GM23338 (cell line): ENCODE results near the gene RNU1-3. TPM values are rescaled to one million over a fixed set of nuclear protein-coding genes. Genes with fewer than 3 reads are reported as not detected.
"Not testable (repeated sequence)": the region's sequence is repeated elsewhere in the genome, so short reads cannot be mapped to it uniquely, and the experiment has no call there.

Experiments used
- ATAC-seq: fragments of 200-7000 bp; cut with Tn5 transposase; 3 replicates; pipeline ENCODE4 v1.9.1; 2020
- DNase-seq: peaks from one replicate; pipeline ENCODE4 v3.0.0-alpha.2; 2015; ENCODE audit warnings: low spot score
- H2AFZ ChIP-seq: fragments of 200-600 bp; sonication (generic); 2 replicates; pipeline ENCODE4 v1.8.0; 2016; ENCODE audit warnings: antibody characterized with exemption, mild to moderate bottlenecking, moderate library complexity
- H3F3A ChIP-seq: fragments of 200-600 bp; sonication (generic); replicated peaks from 2 replicates; pipeline ENCODE4 v1.8.0; 2017; ENCODE audit warnings: antibody characterized with exemption, mixed run types, low read depth
- H3K27ac ChIP-seq: fragments of 200-600 bp; sonication (generic); 2 replicates; pipeline ENCODE4 v1.6.1; 2016; ENCODE audit warnings: low read depth
- H3K27me3 ChIP-seq: fragments of 200-600 bp; sonication (generic); 2 replicates; pipeline ENCODE4 v1.8.0; 2016; ENCODE audit warnings: mild to moderate bottlenecking, mixed run types, moderate library complexity; ENCODE audit not compliant: insufficient read depth
- H3K36me3 ChIP-seq: fragments of 200-600 bp; sonication (generic); 2 replicates; pipeline ENCODE4 v1.8.0; 2016; ENCODE audit warnings: mild to moderate bottlenecking; ENCODE audit not compliant: insufficient read depth
- H3K4me1 ChIP-seq: fragments of 200-600 bp; sonication (generic); 2 replicates; pipeline ENCODE4 v1.8.0; 2016; ENCODE audit warnings: mild to moderate bottlenecking, moderate library complexity; ENCODE audit not compliant: insufficient read depth
- H3K4me2 ChIP-seq: fragments of 200-600 bp; sonication (generic); 2 replicates; pipeline ENCODE4 v1.7.1; 2017; ENCODE audit warnings: mixed run types
- H3K4me3 ChIP-seq: fragments of 200-600 bp; sonication (generic); 2 replicates; pipeline ENCODE4 v1.6.1; 2016; ENCODE audit warnings: mixed run types
- H3K79me2 ChIP-seq: fragments of 200-600 bp; sonication (generic); replicated peaks from 2 replicates; pipeline ENCODE4 v1.8.0; 2017; ENCODE audit warnings: mild to moderate bottlenecking; ENCODE audit not compliant: insufficient read depth
- H3K9me2 ChIP-seq: fragments of 200-600 bp; sonication (generic); 2 replicates; pipeline ENCODE4 v1.8.0; 2017; ENCODE audit not compliant: insufficient read depth
- H4K20me1 ChIP-seq: fragments of 200-600 bp; sonication (generic); replicated peaks from 2 replicates; pipeline ENCODE4 v1.8.0; 2017; ENCODE audit warnings: mild to moderate bottlenecking; ENCODE audit not compliant: insufficient read depth
- H3K27ac Mint-ChIP-seq: 2 replicates; pipeline ENCODE4 v1.8.0; 2020; ENCODE audit warnings: inconsistent platforms, mild to moderate bottlenecking, moderate library complexity, mixed read lengths
- H3K27me3 Mint-ChIP-seq: 3 replicates; pipeline ENCODE4 v1.8.0; 2022; ENCODE audit warnings: low read depth, mild to moderate bottlenecking, moderate library complexity, mixed read lengths, inconsistent platforms; ENCODE audit not compliant: insufficient read depth, poor library complexity
- H3K36me3 Mint-ChIP-seq: 3 replicates; pipeline ENCODE4 v1.8.0; 2021; ENCODE audit warnings: low read depth, mild to moderate bottlenecking, inconsistent platforms, moderate library complexity, mixed read lengths
- H3K4me1 Mint-ChIP-seq: 3 replicates; pipeline ENCODE4 v1.8.0; 2020; ENCODE audit warnings: mild to moderate bottlenecking, inconsistent platforms, mixed read lengths
- H3K4me3 Mint-ChIP-seq: 3 replicates; pipeline ENCODE4 v1.8.0; 2021; ENCODE audit warnings: moderate library complexity, mild to moderate bottlenecking, inconsistent platforms, mixed read lengths
- H3K9me3 Mint-ChIP-seq: 3 replicates; pipeline ENCODE4 v1.8.0; 2020; ENCODE audit warnings: moderate library complexity, mild to moderate bottlenecking, inconsistent platforms, mixed read lengths
- polyA plus RNA-seq: library from polyadenylated mRNA; unstranded; fragments of >200 nt; fragmentation: Nextera tagmentation; extraction: Ambion mirVana; gene quantifications from 2 replicates; pipeline ENCODE4 v1.2.1, GENCODE V29; 2016
- total RNA-seq: library from RNA; depleted of rRNA; stranded (reverse); fragments of >200 nt; shearing (Covaris generic); gene quantifications from 2 replicates; pipeline ENCODE4 v1.2.3, GENCODE V29; 2014

The RNU1-3 gene
- total and polyA plus RNA-seq, 2 experiments from 2014 or later: not detected

GRCh38 chr1:16700138-16700895 is 33.6 kb upstream of the RNU1-3 start:
- not testable (repeated sequence) for H3K9me3 Mint-ChIP-seq, H3K79me2 ChIP-seq, H3K4me2 ChIP-seq, H3K4me1 ChIP-seq, H3K27ac Mint-ChIP-seq, H4K20me1 ChIP-seq, H2AFZ ChIP-seq, H3K36me3 ChIP-seq, H3K27ac ChIP-seq, DNase-seq, H3K36me3 Mint-ChIP-seq, H3K4me3 Mint-ChIP-seq, H3K4me3 ChIP-seq, H3F3A ChIP-seq, H3K9me2 ChIP-seq, H3K4me1 Mint-ChIP-seq
- H3K27me3 ChIP-seq: peaks cover 24% of the 10 kb centered on the region
- peak; percentile 69 for ATAC-seq
- peaks cover 13% of the 10 kb centered on the region for H3K27me3 Mint-ChIP-seq

GRCh38 chr1:16699440-16699839 is 32.7 kb upstream of the RNU1-3 start:
- Histone ChIP-seq H3K4me3 (0 out of 2 replicates have a peak overlapping the region, but pooled peaks have one; percentile 32), H3K27me3 (peaks cover 27% of the 10 kb centered on the region)
- not testable (repeated sequence) for H3K27ac Mint-ChIP-seq, H2AFZ ChIP-seq, H4K20me1 ChIP-seq, H3K9me2 ChIP-seq, H3K36me3 Mint-ChIP-seq, H3K9me3 Mint-ChIP-seq, H3K4me1 Mint-ChIP-seq, H3K4me1 ChIP-seq, H3F3A ChIP-seq, H3K27ac ChIP-seq, H3K4me2 ChIP-seq, H3K36me3 ChIP-seq, H3K79me2 ChIP-seq, H3K4me3 Mint-ChIP-seq
- peaks cover 15% of the 10 kb centered on the region for H3K27me3 Mint-ChIP-seq
- DNase-seq: peak; percentile 64
- ATAC-seq: peak; percentile 3

GRCh38 chr1:16697152-16697551 is 30.4 kb upstream of the RNU1-3 start:
- not testable (repeated sequence) for H2AFZ ChIP-seq, H3K27ac Mint-ChIP-seq, H3K27ac ChIP-seq, H3K4me3 ChIP-seq, H3K36me3 Mint-ChIP-seq, H3K4me3 Mint-ChIP-seq, H3K4me2 ChIP-seq, H3F3A ChIP-seq, DNase-seq, H3K9me3 Mint-ChIP-seq, H3K9me2 ChIP-seq, H3K36me3 ChIP-seq, ATAC-seq, H3K4me1 Mint-ChIP-seq, H3K79me2 ChIP-seq, H4K20me1 ChIP-seq, H3K4me1 ChIP-seq
- peaks cover 40% of the 10 kb centered on the region for H3K27me3 ChIP-seq
- peaks cover 17% of the 10 kb centered on the region for H3K27me3 Mint-ChIP-seq

DNA sequence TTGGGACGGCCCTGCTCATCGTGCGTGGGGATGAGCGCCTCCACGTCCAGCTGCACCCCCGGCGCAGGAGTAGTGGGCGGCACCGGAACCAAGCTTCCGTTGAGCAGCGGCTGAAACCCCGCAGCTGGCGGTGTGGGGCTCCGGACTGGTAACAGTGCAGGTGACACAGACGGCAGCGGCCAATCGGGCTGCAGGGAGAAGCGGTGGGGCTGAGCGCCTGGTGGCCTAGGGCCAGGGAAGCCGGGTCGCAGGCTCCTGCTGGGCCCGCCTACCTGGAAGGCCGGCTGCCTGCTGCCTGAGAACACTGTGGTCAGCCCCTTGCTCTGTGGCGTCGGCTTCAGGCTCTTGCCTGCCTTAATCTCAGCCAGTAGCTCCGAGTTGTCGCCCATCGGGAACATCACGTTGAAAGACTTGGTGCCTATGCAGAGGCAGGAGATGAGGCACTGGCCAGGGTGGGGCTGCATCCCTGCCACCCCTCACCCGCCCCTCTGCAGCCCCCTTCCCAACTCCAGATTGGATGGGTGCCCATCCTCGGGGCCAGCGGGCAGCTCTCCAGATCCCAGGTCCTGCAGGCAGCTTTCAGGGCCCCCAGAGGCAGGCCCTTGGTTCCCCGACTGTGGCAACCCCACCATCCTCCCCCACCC is 29.9 kb upstream of the RNU1-3 start:
- ATAC-seq (peak; percentile 1), DNase-seq (peak; percentile 51)
- not testable (repeated sequence) for H3K4me3 ChIP-seq, H3K9me3 Mint-ChIP-seq, H3K36me3 Mint-ChIP-seq, H3K9me2 ChIP-seq, H3K27ac ChIP-seq, H3K79me2 ChIP-seq, H3K4me1 ChIP-seq, H3K4me1 Mint-ChIP-seq, H3K4me2 ChIP-seq, H4K20me1 ChIP-seq, H3K4me3 Mint-ChIP-seq, H3K27ac Mint-ChIP-seq, H3F3A ChIP-seq, H3K36me3 ChIP-seq, H2AFZ ChIP-seq
- peaks cover 18% of the 10 kb centered on the region for H3K27me3 Mint-ChIP-seq
- H3K27me3 ChIP-seq: peaks cover 46% of the 10 kb centered on the region

DNA sequence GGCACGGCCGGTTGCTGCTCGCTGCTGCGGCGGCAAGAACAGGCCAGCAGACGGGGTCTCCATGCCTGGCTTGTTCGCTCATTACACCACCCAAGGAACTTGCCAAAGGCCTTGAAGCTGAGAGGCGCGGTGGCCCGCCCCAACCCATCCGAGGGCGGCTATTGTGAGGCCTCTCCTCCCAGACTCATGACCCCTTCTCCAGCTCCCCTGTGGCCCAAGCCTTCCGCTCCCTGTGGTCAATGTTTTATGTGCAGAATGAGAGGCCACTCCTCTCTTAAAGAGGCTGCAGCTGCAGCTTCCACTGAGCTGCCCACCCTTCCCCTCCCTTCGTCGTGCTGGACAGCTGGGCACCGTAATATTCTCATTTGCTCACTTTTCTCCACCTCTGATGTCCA is 27.6 kb upstream of the RNU1-3 start:
- not testable (repeated sequence) for H3K27ac Mint-ChIP-seq, H3F3A ChIP-seq

DNA sequence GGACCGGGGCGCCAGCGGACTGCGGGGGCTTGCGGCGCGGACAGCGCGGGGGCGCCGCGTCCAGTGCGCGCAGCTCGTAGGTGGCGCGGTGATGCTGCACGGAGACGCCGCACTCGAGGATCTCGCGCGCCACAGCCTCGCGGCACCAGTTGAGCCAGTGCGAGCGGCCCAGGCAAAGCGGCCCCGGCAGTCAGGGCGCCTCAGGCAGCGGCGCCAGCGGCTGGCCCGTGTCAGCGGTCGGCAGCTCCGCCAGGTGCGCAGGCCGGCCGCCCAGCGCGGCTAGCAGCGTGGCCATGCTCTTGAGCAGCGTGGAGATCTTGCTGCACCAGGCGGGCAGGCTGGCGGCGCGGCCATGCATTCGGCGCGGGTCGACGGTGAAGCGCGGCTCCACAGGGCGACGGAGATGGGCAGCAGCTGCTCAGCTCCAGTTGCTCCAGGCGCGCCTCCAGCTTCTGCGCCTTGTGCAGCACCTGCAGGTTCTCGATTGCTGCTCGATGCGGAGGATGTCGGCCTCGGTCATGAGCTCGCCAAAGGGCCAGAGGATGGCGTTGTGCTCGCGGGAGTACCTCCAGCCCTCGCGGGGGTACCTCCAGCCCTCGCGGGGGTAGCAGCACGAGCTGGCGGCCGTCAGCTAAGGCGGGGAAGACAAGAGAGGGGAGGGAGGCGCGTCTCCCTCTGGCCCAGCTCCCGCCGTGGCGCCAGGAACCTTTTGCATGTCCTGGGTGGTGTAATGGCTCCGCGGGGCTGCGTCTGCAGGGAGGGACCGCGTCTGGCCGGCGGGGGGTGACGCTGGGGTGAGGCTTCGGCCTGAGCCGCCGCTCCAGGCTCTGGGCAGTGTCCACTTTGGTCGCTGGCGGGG is 26.9 kb upstream of the RNU1-3 start:
- not testable (repeated sequence) for H2AFZ ChIP-seq, H3K9me2 ChIP-seq, H3K4me1 Mint-ChIP-seq, H3K36me3 Mint-ChIP-seq, H3K36me3 ChIP-seq, H3K9me3 Mint-ChIP-seq, H3K4me3 Mint-ChIP-seq, H3K27ac ChIP-seq, H3F3A ChIP-seq, H3K79me2 ChIP-seq, H3K27ac Mint-ChIP-seq, H4K20me1 ChIP-seq, H3K4me1 ChIP-seq, DNase-seq
- peaks cover 19% of the 10 kb centered on the region for H3K27me3 Mint-ChIP-seq
- peak; percentile 29 for ATAC-seq
- peak overlapping the region; percentile 36; the same call in 1 of the 2 replicates for H3K4me3 ChIP-seq
- H3K4me2 ChIP-seq: peak overlapping the region; percentile 43; the same call in 1 of the 2 replicates
- H3K27me3 ChIP-seq: peaks cover 42% of the 10 kb centered on the region

More for the DNA sequence above, 27.6 kb upstream of the RNU1-3 start:
- H3K9me3 Mint-ChIP-seq, DNase-seq, H3K4me2 ChIP-seq, H3K79me2 ChIP-seq, H3K36me3 Mint-ChIP-seq, H3K27ac ChIP-seq, H3K4me3 ChIP-seq, H2AFZ ChIP-seq, H4K20me1 ChIP-seq, H3K36me3 ChIP-seq, H3K4me1 Mint-ChIP-seq, H3K4me1 ChIP-seq, H3K9me2 ChIP-seq: not testable (repeated sequence)
- Mint-ChIP-seq H3K27me3 (peaks cover 20% of the 10 kb centered on the region), H3K4me3 (peak overlapping the region; percentile 68)
- H3K27me3 ChIP-seq: peaks cover 45% of the 10 kb centered on the region
- peak; percentile 6 for ATAC-seq
